SK-N-SH (cell line): ENCODE measurements around the gene PRDM15. TPM values are rescaled to one million over a fixed set of nuclear protein-coding genes. Genes with fewer than 3 reads are reported as not detected.

Experiments used
- CTCF ChIA-PET: fragments of 300-600, 350-600 bp; formaldehyde crosslinking; extraction: SDS; loops from one replicate; lab custom pipeline; 2021; lab: Yijun Ruan, JAX
- POLR2A ChIA-PET: fragments of 350-600 bp; sonication (Branson Sonifier 250); formaldehyde crosslinking; extraction: SDS; loops from one replicate; lab custom pipeline; 2020; ENCODE audit warnings: antibody characterized with exemption, inconsistent platforms; lab: Yijun Ruan, JAX
- DNase-seq: peaks from one replicate; pipeline ENCODE4 v3.0.0; 2012
- H2AFZ ChIP-seq: fragments of 200-600 bp; sonication (generic); 2 replicates; pipeline ENCODE4 v1.8.1; 2016; ENCODE audit warnings: antibody characterized with exemption, mild to moderate bottlenecking, low read depth
- H3F3A ChIP-seq: fragments of 200-600 bp; sonication (generic); replicated peaks from 2 replicates; pipeline ENCODE3; 2016; ENCODE audit warnings: antibody characterized with exemption, mild to moderate bottlenecking; ENCODE audit not compliant: insufficient read depth
- H3K27ac ChIP-seq, 2 experiments: fragments of 200-500 bp in 1 of 2; fragments of 200-600 bp in 1 of 2; sonication (Bioruptor generic) in 1 of 2; sonication (generic), shearing (Covaris generic) in 1 of 2; 2 replicates each; pipeline versions ENCODE4 v1.5.1 to v1.6.1; 2014 to 2016; ENCODE audit warnings: low read depth in 2 of 2, inconsistent platforms in 1 of 2, low read length in 1 of 2, mild to moderate bottlenecking in 1 of 2, mixed read lengths in 1 of 2
- H3K27me3 ChIP-seq: fragments of 200-600 bp; sonication (generic), shearing (Covaris generic); 2 replicates; pipeline ENCODE4 v1.6.1; 2016; ENCODE audit warnings: mixed run types; ENCODE audit not compliant: insufficient read depth
- H3K36me3 ChIP-seq, 2 experiments: fragments of 200-500 bp in 1 of 2; fragments of 200-600 bp in 1 of 2; sonication (Bioruptor generic) in 1 of 2; sonication (generic) in 1 of 2; replicated peaks in 1 of 2; 2 replicates each; pipeline versions ENCODE3 to v1.5.1; 2014 to 2016; ENCODE audit warnings: low read length in 1 of 2, mild to moderate bottlenecking in 1 of 2; ENCODE audit not compliant: insufficient read depth in 2 of 2, control insufficient read depth in 1 of 2
- H3K4me1 ChIP-seq, 2 experiments: fragments of 200-500 bp in 1 of 2; fragments of 200-600 bp in 1 of 2; sonication (Bioruptor generic) in 1 of 2; sonication (generic), shearing (Covaris generic) in 1 of 2; 2 replicates each; pipeline versions ENCODE4 v1.5.1 to v1.6.1; 2014 to 2016; ENCODE audit warnings: low read depth in 1 of 2, low read length in 1 of 2, mixed run types in 1 of 2; ENCODE audit not compliant: insufficient read depth in 2 of 2, control insufficient read depth in 1 of 2
- H3K4me2 ChIP-seq: fragments of 200-600 bp; sonication (generic), shearing (Covaris generic); 2 replicates; pipeline ENCODE4 v1.6.1; 2017; ENCODE audit warnings: mixed run types
- H3K4me3 ChIP-seq, 2 experiments: fragments of 200-500 bp in 1 of 2; fragments of 200-600 bp in 1 of 2; sonication (Bioruptor generic) in 1 of 2; sonication (generic), shearing (Covaris generic) in 1 of 2; 2 replicates each; pipeline versions ENCODE4 v1.5.1 to v1.8.1; 2014 to 2016; ENCODE audit warnings: low read depth in 2 of 2, inconsistent platforms in 1 of 2, low read length in 1 of 2, mild to moderate bottlenecking in 1 of 2, mixed read lengths in 1 of 2, moderate library complexity in 1 of 2
- H3K79me2 ChIP-seq: fragments of 200-600 bp; sonication (generic); 2 replicates; pipeline ENCODE4 v1.8.1; 2017; ENCODE audit warnings: mild to moderate bottlenecking; ENCODE audit not compliant: insufficient read depth
- H3K9ac ChIP-seq: fragments of 200-600 bp; sonication (generic); 2 replicates; pipeline ENCODE4 v1.6.1; 2017; ENCODE audit warnings: mixed run types
- H3K9me2 ChIP-seq: fragments of 200-600 bp; sonication (generic); 2 replicates; pipeline ENCODE4 v1.6.1; 2017; ENCODE audit warnings: mixed run types
- H3K9me3 ChIP-seq: fragments of 200-600 bp; sonication (generic); 2 replicates; pipeline ENCODE4 v1.6.1; 2017; ENCODE audit warnings: mixed run types, mild to moderate bottlenecking, moderate library complexity
- H4K20me1 ChIP-seq: fragments of 200-600 bp; sonication (generic); 2 replicates; pipeline ENCODE4 v1.6.1; 2017; ENCODE audit warnings: mild to moderate bottlenecking, mixed run types; ENCODE audit not compliant: insufficient read depth
- CHD2 ChIP-seq: fragments of 150-350 bp; IDR thresholded peaks from 2 replicates; pipeline ENCODE4 v1.6.1; 2018; ENCODE audit warnings: low read length; ENCODE audit not compliant: partially characterized antibody
- CTCF ChIP-seq: fragments of 200-600 bp; sonication (generic); IDR thresholded peaks from 2 replicates; pipeline ENCODE4 v1.6.1; 2017; ENCODE audit warnings: antibody characterized with exemption, mild to moderate bottlenecking, moderate library complexity
- EP300 ChIP-seq, 2 experiments: IDR thresholded peaks; 2 replicates each; pipeline versions ENCODE4 v1.4.0 to v1.6.1; 2012; ENCODE audit warnings: borderline replicate concordance in 1 of 2, low read depth in 1 of 2, low read length in 1 of 2
- GATA2 ChIP-seq: sonication (generic); formaldehyde crosslinking; IDR thresholded peaks from 2 replicates; pipeline ENCODE4 v1.5.0; 2020; ENCODE audit warnings: mild to moderate bottlenecking, missing genetic modification reagents
- JUND ChIP-seq: IDR thresholded peaks from 2 replicates; pipeline ENCODE4 v1.4.0; 2012
- MAX ChIP-seq: IDR thresholded peaks from 2 replicates; pipeline ENCODE4 v1.4.0; 2012; ENCODE audit warnings: low read depth
- NRF1 ChIP-seq: IDR thresholded peaks from 2 replicates; pipeline ENCODE4 v1.6.1; 2012; ENCODE audit warnings: low read depth, mild to moderate bottlenecking, low read length
- RAD21 ChIP-seq: IDR thresholded peaks from 2 replicates; pipeline ENCODE4 v1.6.1; 2012; ENCODE audit warnings: mild to moderate bottlenecking, low read length
- SMC3 ChIP-seq: IDR thresholded peaks from 2 replicates; pipeline ENCODE4 v1.6.1; 2012; ENCODE audit warnings: low read depth, low read length, improper control_type of control experiment
- USF1 ChIP-seq: IDR thresholded peaks from 2 replicates; pipeline ENCODE4 v1.4.0; 2012; ENCODE audit warnings: low read depth, borderline replicate concordance
- WGBS: methylation state at CpG from one replicate; pipeline ENCODE4 v1.1.6; 2017; ENCODE audit warnings: low lambda C conversion rate; 5-methylcytosine and 5-hydroxymethylcytosine counted together
- polyA plus RNA-seq, 3 experiments: library from polyadenylated mRNA; depleted of rRNA; stranded (reverse); fragments of >200 nt; gene quantifications; 2 replicates each; pipeline ENCODE4 v1.2.3, GENCODE V29; 2012

PRDM15 gene
- polyA plus RNA-seq, 1 of the 3 experiments (the other 2 are of a cell fraction) = 7.0 TPM

- TF ChIP-seq USF1 (no peak), SMC3 (no peak)
Observed at GRCh38 chr21:41812679-41813078, 66.5 kb downstream of the PRDM15 start (continued).

- no peaks in the 10 kb centered on the region for H3K27me3 ChIP-seq
- no peak overlapping the region for H3K4me2 ChIP-seq
- ChIA-PET CTCF (no interaction called here), POLR2A (interaction anchor here (0.6 kb wide), 1 partner anchor 12 kb away, joined by 4 read pairs; no protein-coding TSS in a partner anchor)
- peaks cover 0 to 19% of the 10 kb centered on the region in 2 experiments for H3K36me3 ChIP-seq
- H2AFZ ChIP-seq = no peak overlapping the region
- TF ChIP-seq MAX (no peak), CTCF (no peak), RAD21 (no peak)
- H4K20me1 ChIP-seq = no peaks in the 10 kb centered on the region
- no peak overlapping the region for H3K9ac ChIP-seq
- no peaks in the 10 kb centered on the region for H3K9me2 ChIP-seq
- no peaks in the 10 kb centered on the region for H3K79me2 ChIP-seq
- no peaks in the 10 kb centered on the region; a peak in 1 of 4 replicates for H3K4me1 ChIP-seq
- WGBS = 82% methylated on average over 4 of the region's 13 CpGs
- no peak for DNase-seq
- H3F3A ChIP-seq = no peaks in the 10 kb centered on the region
- H3K4me3 ChIP-seq = no peak overlapping the region
- H3K27ac ChIP-seq = no peak overlapping the region
- H3K9me3 ChIP-seq = no peaks in the 10 kb centered on the region
Observed at GRCh38 chr21:41810597-41810932, 68.6 kb downstream of the PRDM15 start.

- H3K36me3 ChIP-seq = peaks cover 0 to 17% of the 10 kb centered on the region in 2 experiments
- H3F3A ChIP-seq = no peaks in the 10 kb centered on the region
- H3K4me2 ChIP-seq = no peak overlapping the region
- H3K79me2 ChIP-seq = no peaks in the 10 kb centered on the region
- ChIA-PET CTCF (no interaction called here), POLR2A (interaction anchor here (0.6 kb wide), 1 partner anchor 13 kb away, joined by 4 read pairs; no protein-coding TSS in a partner anchor)
- H3K4me1 ChIP-seq = no peaks in the 10 kb centered on the region; a peak in 1 of 4 replicates
- no peak overlapping the region for H3K27ac ChIP-seq
- H2AFZ ChIP-seq = no peak overlapping the region
- H3K9me3 ChIP-seq = no peaks in the 10 kb centered on the region
- TF ChIP-seq GATA2 (no peak), CHD2 (no peak), MAX (no peak), CTCF (no peak), JUND (no peak), NRF1 (no peak), EP300 (IDR thresholded peaks at IDR 0.05; ENCODE audit: borderline replicate concordance in 1 of 2, low read depth in 1 of 2, low read length in 1 of 2) (no peak)
- 97% methylated on average over 18 of the region's 34 CpGs for WGBS
- no peaks in the 10 kb centered on the region for H3K27me3 ChIP-seq
- H3K9ac ChIP-seq = no peak overlapping the region
- DNase-seq = no peak
- H3K4me3 ChIP-seq = no peak overlapping the region
- H3K9me2 ChIP-seq = no peaks in the 10 kb centered on the region
- no peaks in the 10 kb centered on the region for H4K20me1 ChIP-seq
Observed at GRCh38 chr21:41809891-41810596, 69.1 kb downstream of the PRDM15 start.
